K562 (cell line): Measurements from ENCODE around the gene TSPAN11. TPM values are rescaled to one million over a fixed set of nuclear protein-coding genes. Genes with fewer than 3 reads are reported as not detected.

ENCODE experiments used
- ATAC-seq: fragments of 200-7000 bp; cut with Tn5 transposase; 3 replicates; pipeline ENCODE4 v1.9.1; 2020; ENCODE audit warnings: moderate library complexity
- BruUV-seq: library from RNA; stranded (reverse); fragments of 400-500 nt; replicated peaks from 2 replicates; lab custom pipeline; 2021; lab: Mats Ljungman, UMichigan
- CTCF ChIA-PET: fragments of 300-600 bp; formaldehyde crosslinking; extraction: SDS; loops from one replicate; lab custom pipeline; 2021; ENCODE audit warnings: low intra/inter-chr PET ratio; lab: Yijun Ruan, JAX
- POLR2A ChIA-PET: fragments of 300-600, 350-650 bp; sonication (Branson Sonifier 250); formaldehyde crosslinking; extraction: SDS; loops from one replicate; lab custom pipeline; 2021; ENCODE audit warnings: antibody characterized with exemption, inconsistent platforms; lab: Yijun Ruan, JAX
- DNase-seq, 4 experiments: peaks; one replicate each; pipeline versions ENCODE4 v3.0.0 to v3.0.0-alpha.2; 2011 to 2018; ENCODE audit warnings: low spot score in 3 of 4, mixed read lengths in 3 of 4; ENCODE audit errors: extremely low read depth in 1 of 4
- FAIRE-seq: peaks from 2 replicates; lab custom pipeline; 2011; peaks lifted over from hg19 to GRCh38; lab: Jason Lieb, UNC
- H2AFZ ChIP-seq: 2 replicates; pipeline ENCODE4 v1.6.0; 2011; ENCODE audit warnings: low read depth, low read length, control low read depth, inconsistent platforms
- H3K27ac ChIP-seq: fragments of 200-600 bp; 3 replicates; pipeline ENCODE4 v1.8.0; 2011; ENCODE audit warnings: low read depth, mild to moderate bottlenecking, control low read depth, inconsistent platforms, low read length, moderate library complexity, mixed read lengths; ENCODE audit errors: extremely low read depth
- H3K27me3 ChIP-seq, 2 experiments: fragments of 300-600 bp in 1 of 2; 2 replicates in 1 of 2; 3 replicates in 1 of 2; pipeline versions ENCODE4 v1.6.0 to v1.8.0; 2011; ENCODE audit warnings: inconsistent platforms in 2 of 2, low read length in 2 of 2, mild to moderate bottlenecking in 1 of 2, mixed read lengths in 1 of 2, moderate library complexity in 1 of 2; ENCODE audit not compliant: control insufficient read depth in 2 of 2, insufficient read depth in 2 of 2
- H3K36me3 ChIP-seq: fragments of 300-600 bp; 3 replicates; pipeline ENCODE4 v1.8.0; 2011; ENCODE audit warnings: mild to moderate bottlenecking, low read length, inconsistent platforms; ENCODE audit not compliant: control insufficient read depth, insufficient read depth
- H3K4me1 ChIP-seq, 2 experiments: fragments of 200-600 bp in 1 of 2; replicated peaks in 1 of 2; 2 replicates in 1 of 2; 3 replicates in 1 of 2; pipeline versions ENCODE4 v1.5.1 to v1.8.0; 2011; ENCODE audit warnings: inconsistent platforms in 2 of 2, low read length in 2 of 2, mild to moderate bottlenecking in 1 of 2, mixed read lengths in 1 of 2, moderate library complexity in 1 of 2; ENCODE audit not compliant: control insufficient read depth in 2 of 2, insufficient read depth in 2 of 2
- H3K4me2 ChIP-seq: 2 replicates; pipeline ENCODE4 v1.6.1; 2011; ENCODE audit warnings: low read length, control low read depth, inconsistent platforms, mixed read lengths; ENCODE audit not compliant: insufficient read depth
- H3K4me3 ChIP-seq: fragments of 200-600 bp; sonication (generic), shearing (Covaris generic); 2 replicates; pipeline ENCODE4 v1.5.1; 2016; ENCODE audit warnings: control low read depth, inconsistent platforms
- H3K79me2 ChIP-seq: fragments of 200-600 bp; 3 replicates; pipeline ENCODE4 v1.8.0; 2011; ENCODE audit warnings: low read length, inconsistent platforms; ENCODE audit not compliant: control insufficient read depth, insufficient read depth
- H3K9ac ChIP-seq, 2 experiments: 2 replicates each; pipeline versions ENCODE4 v1.6.0 to v1.6.1; 2011; ENCODE audit warnings: low read depth in 2 of 2, low read length in 2 of 2, control low read depth in 1 of 2, inconsistent platforms in 1 of 2, mild to moderate bottlenecking in 1 of 2, mixed read lengths in 1 of 2; ENCODE audit not compliant: insufficient read depth in 1 of 2
- H3K9me1 ChIP-seq: one replicate; pipeline ENCODE4 v1.6.0; 2011; ENCODE audit warnings: inconsistent platforms, mild to moderate bottlenecking, low read length, moderate library complexity; ENCODE audit not compliant: control insufficient read depth, insufficient read depth
- H3K9me3 ChIP-seq: replicated peaks from 2 replicates; pipeline ENCODE4 v1.5.1; 2011; ENCODE audit warnings: low read depth, low read length, inconsistent platforms; ENCODE audit not compliant: control insufficient read depth, insufficient read depth
- H4K20me1 ChIP-seq: replicated peaks from 2 replicates; pipeline ENCODE4 v1.6.1; 2011; ENCODE audit warnings: low read length, inconsistent platforms, mixed read lengths; ENCODE audit not compliant: control insufficient read depth, insufficient read depth
- BCLAF1 ChIP-seq, 2 experiments: fragments of 450-650 bp in 1 of 2; IDR thresholded peaks; 2 replicates each; pipeline ENCODE4 v1.6.1; 2011 to 2017; ENCODE audit warnings: low read depth in 2 of 2, antibody characterized with exemption in 1 of 2, borderline replicate concordance in 1 of 2, low read length in 1 of 2, mild to moderate bottlenecking in 1 of 2, mixed read lengths in 1 of 2; ENCODE audit not compliant: control insufficient read depth in 1 of 2
- CEBPG ChIP-seq, 3 experiments: fragments of 200-800 bp in 1 of 3; sonication (Bioruptor generic) in 1 of 3; sonication (generic) in 1 of 3; formaldehyde crosslinking in 1 of 3; IDR thresholded peaks in 2 of 3; conservative IDR thresholded peaks in 1 of 3; 2 replicates each; pipeline versions ENCODE4 v1.6.1 to v1.8.0; 2016 to 2022; ENCODE audit warnings: missing compliant biosample characterization in 2 of 3, missing genetic modification characterization in 2 of 3, mild to moderate bottlenecking in 1 of 3, missing genetic modification reagents in 1 of 3
- NR4A1 ChIP-seq, 2 experiments: fragments of 250-450 bp in 1 of 2; fragments of 450-650 bp in 1 of 2; sonication (Bioruptor Pico) in 1 of 2; IDR thresholded peaks; 2 replicates each; pipeline versions ENCODE4 v1.4.0 to v1.6.1; 2016 to 2020; ENCODE audit warnings: mild to moderate bottlenecking in 2 of 2, missing compliant biosample characterization in 1 of 2, missing genetic modification characterization in 1 of 2, moderate library complexity in 1 of 2
- RNF219 ChIP-seq: fragments of 250-450 bp; sonication (Bioruptor Pico); IDR thresholded peaks from 2 replicates; pipeline ENCODE4 v1.5.0; 2022; ENCODE audit warnings: mild to moderate bottlenecking
- THAP12 ChIP-seq: fragments of 250-450 bp; sonication (Bioruptor Pico); IDR thresholded peaks from 2 replicates; pipeline ENCODE4 v1.9.0; 2021; ENCODE audit warnings: mild to moderate bottlenecking, inconsistent platforms
- TRIM28 ChIP-seq: fragments of 450-650 bp; IDR thresholded peaks from 2 replicates; pipeline ENCODE4 v1.6.1; 2017
- ZNF707 ChIP-seq: fragments of 250-450 bp; sonication (Bioruptor Pico); conservative IDR thresholded peaks from 2 replicates; pipeline ENCODE4 v1.8.0; 2022; ENCODE audit warnings: inconsistent platforms, mild to moderate bottlenecking, moderate library complexity
- ZZZ3 ChIP-seq: fragments of 450-650 bp; IDR thresholded peaks from 2 replicates; pipeline ENCODE4 v1.6.1; 2016; ENCODE audit warnings: antibody characterized with exemption, mild to moderate bottlenecking, moderate library complexity
- WGBS: fragments of 100-300 bp; shearing (Covaris generic); methylation state at CpG from one replicate; pipeline ENCODE4 v1.1.6; 2016; ENCODE audit warnings: low coverage, mixed read lengths; ENCODE audit not compliant: insufficient coverage; ENCODE audit errors: missing lambda C conversion rate; 5-methylcytosine and 5-hydroxymethylcytosine counted together
- in situ Hi-C: fragments of 300-500 bp; cut with MboI; formaldehyde crosslinking; loops from 4 replicates; pipeline ENCODE4 v1.15.0; 2018; ENCODE audit warnings: inconsistent platforms, mixed read lengths
- intact Hi-C: fragments of 100-400 bp; cut with micrococcal nuclease; formaldehyde crosslinking; loops from 2 replicates; pipeline ENCODE4 v1.14.2; 2022
- polyA plus RNA-seq, 8 experiments: library from polyadenylated mRNA; depleted of rRNA in 4 of 8; stranded (reverse) in 5 of 8; unstranded in 3 of 8; fragments of >200 nt; fragmentation: Nextera tagmentation in 2 of 8; fragmentation: Illumina TruSeq in 1 of 8; extraction: Ambion mirVana in 2 of 8; extraction: Trizol in 1 of 8; gene quantifications; 2 replicates each; pipeline versions ENCODE4 v1.2.1 to v1.2.3, GENCODE V29; 2011 to 2014; ENCODE audit warnings: inconsistent platforms in 1 of 8, missing spikeins in 1 of 8
- total RNA-seq, 7 experiments: library from RNA; depleted of rRNA in 6 of 7; stranded (reverse); fragments of >200 nt in 6 of 7; fragmentation: Illumina TruSeq in 2 of 7; extraction: Trizol in 2 of 7; gene quantifications; 2 replicates each; pipeline versions ENCODE4 v1.2.1 to v1.2.3, GENCODE V29; 2011 to 2021; ENCODE audit warnings: low replicate concordance in 1 of 7

Gene TSPAN11
- total and polyA plus RNA-seq, 9 of the 15 experiments (the other 6 are each of a cell fraction or from before 2014, with no cell fraction given): not detected

DNA sequence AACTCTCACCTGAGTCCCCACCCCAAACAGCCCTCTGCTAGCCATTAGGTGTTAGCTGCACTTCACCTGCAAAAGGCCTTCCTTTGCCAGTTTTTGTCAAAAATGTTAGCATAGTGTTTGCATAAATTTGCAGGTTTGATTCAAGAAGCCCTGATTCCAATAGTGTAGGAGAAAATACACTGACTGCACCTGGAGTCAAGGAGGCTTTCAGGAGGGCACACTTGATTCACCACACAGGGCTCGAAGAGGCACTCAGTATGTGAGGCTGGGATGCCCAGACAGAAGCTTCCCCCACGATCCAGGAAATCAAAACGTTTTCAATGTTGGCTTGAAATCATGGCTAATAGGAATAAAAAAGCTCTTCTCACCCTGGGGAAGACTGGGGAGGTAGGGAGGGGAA, 106.6 kb downstream of the TSPAN11 start:
- FAIRE-seq (no peak), DNase-seq (no peak), ATAC-seq (no peak)
- intact Hi-C loops: no loop called here
- TF ChIP-seq ZZZ3: no peak
- no peak for TF ChIP-seq TRIM28
- TF ChIP-seq BCLAF1 (IDR thresholded peaks at IDR 0.05; ENCODE audit: borderline replicate concordance in 1 of 2, control insufficient read depth in 1 of 2, low read depth in 2 of 2, low read length in 1 of 2): no peak
- TF ChIP-seq THAP12 (CRISPR knock-in tag): no peak
- no peak for TF ChIP-seq NR4A1 (CRISPR knock-in tag; IDR thresholded peaks at IDR 0.05)
- TF ChIP-seq NR4A1 (tag; IDR thresholded peaks at IDR 0.05): no peak
- TF ChIP-seq CEBPG (CRISPR knock-in tag; IDR thresholded peaks at IDR 0.05): no peak
- no peak for TF ChIP-seq CEBPG (tag; conservative IDR thresholded peaks at IDR 0.05 in 1 of 2, IDR thresholded peaks at IDR 0.05 in 1 of 2)
- TF ChIP-seq ZNF707: no peak
- TF ChIP-seq RNF219 (CRISPR knock-in tag): no peak
- Histone ChIP-seq H3K9me1 (no peaks in the 10 kb centered on the region), H3K4me3 (no peak overlapping the region), H4K20me1 (no peaks in the 10 kb centered on the region), H3K27me3 (peaks cover 21 to 71% of the 10 kb centered on the region in 2 experiments), H3K36me3 (no peaks in the 10 kb centered on the region), H3K9me3 (no peaks in the 10 kb centered on the region), H2AFZ (no peak overlapping the region), H3K4me2 (no peak overlapping the region), H3K79me2 (no peaks in the 10 kb centered on the region), H3K4me1 (no peaks in the 10 kb centered on the region), H3K9ac (no peak overlapping the region), H3K27ac (no peak overlapping the region)
- in situ Hi-C loops: no loop called here
- ChIA-PET CTCF (no interaction called here), POLR2A (interaction anchor here (0.5 to 1.4 kb wide), 2 partner anchors 11 to 152 kb away, joined by 3 read pairs; no protein-coding TSS in a partner anchor)
- no TSS peak for BruUV-seq
- 2% methylated on average over 3 of the region's 3 CpGs for WGBS
